Measurements from ENCODE around the gene OR1M1. TPM values are rescaled to one million over a fixed set of nuclear protein-coding genes. Genes with fewer than 3 reads are reported as not detected.

The OR1M1 gene
- polyA plus RNA-seq, 1 donor: 0.08 TPM

DNA sequence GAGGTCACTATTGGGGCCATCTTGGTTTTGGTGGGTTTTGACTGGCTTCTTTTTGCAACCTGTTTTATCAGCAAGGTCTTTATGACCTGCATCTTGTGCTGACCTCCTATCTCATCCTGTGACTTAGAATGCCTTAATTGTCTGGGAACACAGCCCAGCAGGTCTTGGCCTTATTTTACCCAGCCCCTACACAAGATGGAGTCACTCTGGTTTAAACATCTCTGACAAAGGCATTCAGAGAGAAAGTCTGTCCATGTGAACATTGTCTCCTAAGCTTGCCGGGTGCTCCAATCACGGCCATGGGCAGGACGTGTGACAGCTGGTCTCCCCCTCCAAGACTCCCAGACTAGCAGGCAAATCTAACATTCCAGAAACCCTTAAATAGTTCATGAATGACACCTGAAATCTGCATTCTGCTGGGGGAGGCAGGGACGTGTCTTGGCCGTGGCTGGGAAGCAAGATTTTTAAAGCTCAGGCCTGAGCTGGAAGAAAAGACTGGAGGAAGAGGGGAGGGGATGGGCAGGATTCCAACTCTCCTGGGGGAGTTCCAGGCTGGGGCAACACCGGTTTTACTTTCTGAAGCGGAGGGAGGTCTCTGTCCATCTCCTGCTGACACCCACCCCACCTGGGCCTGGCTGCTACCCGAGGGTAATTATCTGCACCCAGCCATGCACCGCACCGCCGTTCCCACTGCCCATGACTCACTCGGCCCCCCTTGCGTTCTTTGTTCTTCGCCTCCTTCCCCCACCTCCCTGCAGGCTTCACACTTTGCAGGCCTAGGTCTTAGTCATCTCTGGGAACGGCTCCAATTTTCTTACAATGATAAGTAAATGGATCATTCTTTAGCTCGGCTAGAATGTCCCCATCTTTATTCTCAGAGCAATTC, 11.6 kb upstream of the OR1M1 start:
- peak; percentile 76 for DNase-seq

GRCh38 chr19:9076901-9077300, 10.0 kb upstream of the OR1M1 start:
- no peak for DNase-seq

DNA sequence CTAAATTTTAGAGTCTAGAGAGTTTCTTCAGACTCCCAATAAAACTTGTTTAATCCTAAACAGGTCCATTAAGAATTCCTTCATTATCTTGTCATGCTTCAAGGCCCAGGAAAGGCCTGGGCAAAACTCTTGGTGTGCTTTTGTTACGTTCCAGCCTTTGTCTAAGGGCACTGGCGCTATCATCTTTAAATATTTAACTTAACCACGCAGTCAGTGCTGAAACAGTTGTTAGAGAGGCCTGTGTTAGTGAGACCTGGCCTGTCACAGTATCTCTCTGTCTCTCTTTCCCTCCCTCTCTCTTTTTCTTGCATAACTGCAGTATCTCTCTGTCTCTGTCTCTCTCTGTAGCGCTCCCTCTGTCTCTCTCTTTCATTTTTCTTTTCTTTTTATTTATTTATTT, 8.2 kb upstream of the OR1M1 start:
- no peak for DNase-seq

DNA sequence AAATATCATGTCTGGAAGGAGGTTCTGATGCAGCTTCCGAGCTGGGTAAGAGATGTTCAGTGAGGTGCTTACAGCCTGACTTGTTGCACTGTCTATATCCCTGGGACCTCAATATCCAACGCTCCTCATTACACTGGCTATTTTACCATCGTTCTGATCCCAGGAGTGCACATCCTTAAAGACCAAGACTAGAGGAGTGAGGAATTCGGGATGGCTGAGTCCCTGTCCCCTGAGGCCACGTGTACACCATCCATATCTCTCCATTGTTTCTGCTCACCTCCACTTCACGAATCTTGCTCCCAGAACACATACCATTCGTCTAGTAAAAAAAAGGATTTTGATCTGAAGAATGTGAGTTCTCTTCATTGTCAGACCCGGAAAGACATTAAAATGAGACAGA, 20.5 kb downstream of the OR1M1 start, which contains the start of gene OR7G2:
Gene OR7G2 (minus strand): TSS at position 101 of the 400 bp plus-strand sequence. CDS start 4,232 bp downstream, outside the sequence.
- no peak for DNase-seq

DNA sequence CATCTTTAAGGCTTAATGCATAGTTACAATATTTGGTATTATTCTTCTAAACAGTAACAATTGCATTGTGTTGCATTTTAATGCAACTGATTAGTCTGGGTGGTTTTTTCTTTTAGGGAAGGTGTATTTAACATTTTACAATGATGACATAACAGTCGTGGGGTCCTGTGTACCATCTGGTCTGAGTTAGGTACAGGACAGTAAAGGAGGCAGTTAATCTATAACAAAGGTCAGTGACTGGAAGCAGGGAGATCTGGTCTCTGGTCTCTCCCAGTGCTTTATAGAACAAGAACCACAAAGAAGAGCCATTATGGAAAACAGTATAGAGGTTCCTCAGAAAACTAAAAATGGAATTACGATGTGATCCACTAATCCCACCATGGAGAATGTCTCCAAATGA, 23.1 kb downstream of the OR1M1 start:
- no peak for DNase-seq

DNA sequence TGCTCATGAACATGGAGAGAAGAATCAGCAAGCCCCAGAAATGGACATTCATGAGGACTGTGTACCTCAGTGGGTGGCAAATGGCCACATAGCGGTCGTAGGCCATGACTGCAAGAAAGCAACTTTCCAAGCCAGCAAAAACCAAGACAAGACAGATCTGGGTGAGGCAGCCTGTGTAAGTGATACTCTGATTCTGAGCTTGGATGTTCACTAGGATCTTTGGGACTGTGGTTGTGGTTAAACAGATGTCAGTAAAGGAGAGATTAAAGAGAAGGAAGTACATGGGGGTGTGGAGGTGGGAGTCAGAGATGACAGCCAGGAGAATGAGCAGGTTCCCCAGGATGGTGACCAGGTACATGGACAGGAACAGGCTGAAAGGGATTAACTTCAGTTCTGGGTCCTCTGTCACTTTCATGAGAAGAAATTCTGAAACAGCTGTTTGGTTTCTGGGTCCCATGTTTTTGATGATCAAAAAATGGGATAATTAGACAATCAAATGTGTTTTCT, 28.5 kb downstream of the OR1M1 start, which contains the start of gene OR7G1:
Gene OR7G1 (minus strand): TSS at position 457 of the 507 bp plus-strand sequence. CDS start 0 bp downstream, at position 457.
- DNase-seq: no peak

- no peak for DNase-seq
Observed at GRCh38 chr19:9116547-9116946, 29.7 kb downstream of the OR1M1 start.

DNA sequence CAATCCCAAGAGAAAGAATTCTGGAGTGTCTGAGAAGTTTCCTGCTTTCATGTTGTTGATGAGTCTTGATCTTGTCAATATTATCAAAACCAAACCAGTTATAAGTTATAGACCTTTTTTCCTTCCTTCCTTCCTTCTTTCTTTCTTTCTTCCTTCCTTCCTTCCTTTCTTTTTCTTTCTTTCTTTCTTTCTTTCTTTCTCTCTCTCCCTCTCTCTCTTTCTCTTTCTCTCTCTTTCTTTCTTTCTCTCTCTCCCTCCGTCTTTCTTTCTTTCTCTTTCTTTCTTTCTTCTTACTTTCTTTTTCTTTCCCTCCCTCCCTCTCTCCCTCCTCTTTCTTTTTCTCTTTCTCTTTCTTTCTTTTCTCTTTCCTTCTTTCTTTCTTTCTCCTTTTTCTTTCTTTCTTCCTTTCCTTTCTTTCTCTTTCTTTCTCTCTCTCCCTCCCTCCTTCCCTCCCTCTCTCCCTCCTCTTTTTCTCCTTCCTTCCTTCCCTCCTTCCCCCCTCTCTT, 40.1 kb downstream of the OR1M1 start, which contains the start of gene OR7G3:
Gene OR7G3 (minus strand): TSS at position 51 of the 506 bp plus-strand sequence. CDS start 0 bp downstream, at position 51.
- DNase-seq: no peak

DNA sequence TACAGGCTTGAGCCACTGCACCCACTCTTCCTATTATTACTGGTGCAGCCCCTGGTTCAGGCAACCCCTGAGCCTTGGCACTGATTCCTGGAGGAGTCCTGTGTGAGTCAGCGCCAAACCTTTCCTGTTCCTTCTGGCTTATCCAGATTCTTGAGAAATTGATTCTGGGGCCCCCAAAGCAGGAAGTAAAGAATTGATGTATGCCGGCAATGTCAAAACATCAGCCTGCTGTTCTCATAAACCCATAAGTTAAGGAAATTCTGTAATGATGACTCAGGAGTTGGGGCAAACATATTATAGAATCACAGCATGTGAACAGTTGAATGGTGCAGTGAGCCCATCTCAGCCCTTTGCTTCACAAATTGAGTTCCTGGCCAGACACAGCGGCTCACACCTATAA, 41.3 kb downstream of the OR1M1 start:
- DNase-seq: no peak

GRCh38 chr19:9130965-9131364, 44.1 kb downstream of the OR1M1 start:
- no peak for DNase-seq

- DNase-seq: no peak
Observed at GRCh38 chr19:9132422-9132821, 45.6 kb downstream of the OR1M1 start.

DNA sequence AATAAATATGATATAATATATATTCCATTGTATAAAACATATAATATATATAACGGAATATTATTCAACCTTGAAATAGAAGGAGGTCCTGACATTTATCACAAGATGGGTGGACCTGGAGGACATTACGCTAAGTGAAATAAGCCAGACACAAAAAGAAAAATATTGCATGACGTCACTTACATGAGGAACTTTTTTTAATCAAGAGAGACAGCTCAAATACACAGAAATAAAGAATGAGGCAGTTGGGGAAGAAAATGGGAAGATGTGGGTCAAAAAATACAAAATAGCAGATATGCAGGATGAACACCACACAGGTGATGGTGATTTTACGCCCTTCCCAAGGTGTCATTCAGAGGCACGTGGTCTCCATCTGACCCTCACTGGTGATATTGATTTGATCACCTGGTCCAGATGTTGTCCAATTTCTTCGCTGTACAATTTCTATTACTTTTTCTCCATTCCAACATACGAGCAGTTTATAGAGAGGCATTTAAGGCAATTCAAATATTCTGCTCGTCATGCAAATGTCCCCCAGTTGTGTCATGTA, 52.8 kb downstream of the OR1M1 start:
- DNase-seq: no peak

DNA sequence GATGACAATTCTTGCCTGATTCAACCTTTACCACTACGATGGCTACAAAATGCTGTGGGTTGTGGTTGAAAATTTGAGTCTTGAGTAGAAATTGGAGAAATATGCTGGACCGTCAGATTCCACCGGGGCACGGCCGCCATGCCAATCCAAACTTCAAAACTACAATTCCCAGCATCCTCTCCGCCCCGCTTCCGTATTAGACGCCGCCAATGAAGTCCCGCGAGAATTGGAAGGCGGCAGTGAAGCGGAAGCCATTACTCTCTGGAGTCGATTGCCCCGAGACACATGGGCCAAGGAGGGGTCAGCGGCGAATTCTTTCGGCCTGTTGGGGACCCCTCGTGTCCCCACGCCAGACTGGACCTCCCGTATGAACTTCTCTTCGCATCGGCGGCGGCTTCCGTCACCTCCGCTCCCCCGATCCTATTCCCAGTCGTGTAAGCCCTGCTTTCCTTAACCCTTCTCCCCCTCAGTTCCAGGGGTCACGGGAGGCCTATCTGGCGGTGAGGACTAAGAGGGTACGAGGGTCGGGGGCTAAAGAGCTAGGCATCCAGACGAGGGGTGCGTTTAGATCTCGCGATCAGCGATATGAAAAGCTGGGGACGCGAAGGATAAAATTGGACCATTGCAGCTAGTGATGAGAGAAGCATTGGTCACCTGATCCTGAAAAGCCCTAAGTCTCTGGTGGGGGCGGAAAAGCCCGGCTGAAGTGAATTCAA, 53.5 kb downstream of the OR1M1 start, which contains the start of gene ZNF317:
Gene ZNF317 (plus strand): TSS at position 239 of the 716 bp plus-strand sequence. CDS start 15,620 bp downstream, outside the sequence.
- peak; percentile 97 for DNase-seq

- DNase-seq: no peak
Observed at GRCh38 chr19:9144920-9145319, 58.1 kb downstream of the OR1M1 start.

Other genes starting within 250 kb of the OR1M1 start
- 0.05 TPM for gene MUC16, start 76.7 kb upstream of the OR1M1 start, polyA plus RNA-seq (ENCODE audit: insufficient read length)
- gene OR7G2, start 20.4 kb downstream of the OR1M1 start, polyA plus RNA-seq (ENCODE audit: insufficient read length): 0.05 TPM
- not detected for gene OR7G1, start 28.7 kb downstream of the OR1M1 start, polyA plus RNA-seq (ENCODE audit: insufficient read length)
- not detected for gene OR7G3, start 39.9 kb downstream of the OR1M1 start, polyA plus RNA-seq (ENCODE audit: insufficient read length)
- gene ZNF317, start 53.3 kb downstream of the OR1M1 start, polyA plus RNA-seq (ENCODE audit: insufficient read length): 41.9 TPM
- gene OR7D2, start 91.9 kb downstream of the OR1M1 start, polyA plus RNA-seq (ENCODE audit: insufficient read length): 0.10 TPM
- gene OR7D4, start 132.5 kb downstream of the OR1M1 start, polyA plus RNA-seq (ENCODE audit: insufficient read length): 0.05 TPM
- not detected for gene OR7E24, start 163.9 kb downstream of the OR1M1 start, polyA plus RNA-seq (ENCODE audit: insufficient read length)
- gene ZNF699, start 222.8 kb downstream of the OR1M1 start, polyA plus RNA-seq (ENCODE audit: insufficient read length): 8.1 TPM
- gene ZNF559, start 237.1 kb downstream of the OR1M1 start, polyA plus RNA-seq (ENCODE audit: insufficient read length): 91.5 TPM

All from left kidney (tissue), 2 donors.